ENCODE data around the gene GAB3. TPM values are rescaled to one million over a fixed set of nuclear protein-coding genes. Genes with fewer than 3 reads are reported as not detected.

Gene GAB3
- total and polyA plus RNA-seq, 9 of the 15 experiments (the other 6 are each of a cell fraction or from before 2014, with no cell fraction given) = 16.1 to 31.4 (median 20.2) TPM

DNA sequence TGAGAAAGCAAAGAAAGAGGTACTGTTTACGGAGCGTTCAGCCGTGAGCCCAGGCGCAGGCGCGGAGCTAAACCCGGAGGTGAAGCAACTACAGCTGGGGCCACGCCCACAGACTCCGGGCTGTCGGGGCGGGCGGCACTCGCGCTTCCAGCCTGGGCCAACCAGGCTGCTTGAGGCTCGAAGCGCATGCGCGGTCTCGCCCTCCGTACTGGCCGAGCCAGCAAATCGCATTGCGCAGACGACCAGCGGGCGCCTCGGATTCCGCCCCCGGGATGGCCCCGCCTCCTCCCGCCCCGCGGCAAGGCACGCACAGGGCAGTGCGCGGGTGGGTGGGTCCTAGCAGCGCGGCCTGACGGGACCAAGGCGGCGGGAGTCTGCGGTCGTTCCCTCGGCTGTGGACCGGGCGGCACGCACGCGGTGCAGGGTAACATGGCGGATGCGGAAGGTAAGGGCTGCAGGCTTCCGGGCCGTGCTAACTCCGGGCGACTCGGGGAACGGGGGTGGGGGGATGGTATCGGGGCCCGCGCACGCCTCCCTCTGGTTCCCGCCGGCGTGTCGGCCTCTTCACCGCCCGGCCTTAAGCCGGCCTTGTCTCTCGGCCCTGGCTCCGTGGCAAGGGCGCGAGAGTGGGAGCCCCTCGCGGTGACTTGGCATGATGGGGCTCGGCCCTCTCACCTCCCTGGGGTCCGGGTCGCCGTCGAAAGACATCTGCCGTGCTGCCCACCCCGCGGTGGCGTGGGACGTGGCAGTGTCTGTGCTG, 11.8 kb upstream of the GAB3 start, which contains the start of gene DKC1 (continued):
- TF ChIP-seq TRIM25 (IDR thresholded peaks at IDR 0.05; ENCODE audit: borderline replicate concordance) = no peak
- TF ChIP-seq, protein P1, sequence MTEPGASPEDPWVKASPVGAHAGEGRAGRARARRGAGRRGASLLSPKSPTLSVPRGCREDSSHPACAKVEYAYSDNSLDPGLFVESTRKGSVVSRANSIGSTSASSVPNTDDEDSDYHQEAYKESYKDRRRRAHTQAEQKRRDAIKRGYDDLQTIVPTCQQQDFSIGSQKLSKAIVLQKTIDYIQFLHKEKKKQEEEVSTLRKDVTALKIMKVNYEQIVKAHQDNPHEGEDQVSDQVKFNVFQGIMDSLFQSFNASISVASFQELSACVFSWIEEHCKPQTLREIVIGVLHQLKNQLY (CRISPR knock-in tag; conservative IDR thresholded peaks at IDR 0.05) = no peak
- TF ChIP-seq, protein P2, sequence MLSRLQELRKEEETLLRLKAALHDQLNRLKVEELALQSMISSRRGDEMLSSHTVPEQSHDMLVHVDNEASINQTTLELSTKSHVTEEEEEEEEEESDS (CRISPR knock-in tag; IDR thresholded peaks at IDR 0.05) = no peak
- TF ChIP-seq PCBP1 (IDR thresholded peaks at IDR 0.05; ENCODE audit: low read depth, low read length, poor library complexity, severe bottlenecking) = peak; percentile 78
- TF ChIP-seq BRD4 (IDR thresholded peaks at IDR 0.05) = peak; percentile 60; the same call in 1 of the 2 replicates
- TF ChIP-seq, protein P3, sequence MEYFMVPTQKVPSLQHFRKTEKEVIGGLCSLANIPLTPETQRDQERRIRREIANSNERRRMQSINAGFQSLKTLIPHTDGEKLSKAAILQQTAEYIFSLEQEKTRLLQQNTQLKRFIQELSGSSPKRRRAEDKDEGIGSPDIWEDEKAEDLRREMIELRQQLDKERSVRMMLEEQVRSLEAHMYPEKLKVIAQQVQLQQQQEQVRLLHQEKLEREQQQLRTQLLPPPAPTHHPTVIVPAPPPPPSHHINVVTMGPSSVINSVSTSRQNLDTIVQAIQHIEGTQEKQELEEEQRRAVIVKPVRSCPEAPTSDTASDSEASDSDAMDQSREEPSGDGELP (CRISPR knock-in tag; IDR thresholded peaks at IDR 0.05; ENCODE audit: borderline replicate concordance) = peak; percentile 98
- TF ChIP-seq ZBTB11 (CRISPR knock-in tag; IDR thresholded peaks at IDR 0.05) = peak in 2 of 3 experiments; percentile 14 to 95; a peak in 3 of 6 replicates
- no peak for TF ChIP-seq ZFP30 (CRISPR knock-in tag; IDR thresholded peaks at IDR 0.05; ENCODE audit: borderline replicate concordance)
- TF ChIP-seq HDAC6 (IDR thresholded peaks at IDR 0.05; ENCODE audit: low read depth, low read length) = no peak
- TF ChIP-seq ARID4B (CRISPR knock-in tag; IDR thresholded peaks at IDR 0.05) = peak; percentile 68
- TF ChIP-seq, protein P4, sequence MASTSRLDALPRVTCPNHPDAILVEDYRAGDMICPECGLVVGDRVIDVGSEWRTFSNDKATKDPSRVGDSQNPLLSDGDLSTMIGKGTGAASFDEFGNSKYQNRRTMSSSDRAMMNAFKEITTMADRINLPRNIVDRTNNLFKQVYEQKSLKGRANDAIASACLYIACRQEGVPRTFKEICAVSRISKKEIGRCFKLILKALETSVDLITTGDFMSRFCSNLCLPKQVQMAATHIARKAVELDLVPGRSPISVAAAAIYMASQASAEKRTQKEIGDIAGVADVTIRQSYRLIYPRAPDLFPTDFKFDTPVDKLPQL (IDR thresholded peaks at IDR 0.05; ENCODE audit: extremely low read depth, insufficient read length) = no peak

Data from K562 (cell line).